NCI-H1092 (cell line): ENCODE results near the gene ATAD3C.
"Not testable (repeated sequence)": the region's sequence is repeated elsewhere in the genome, so short reads cannot be mapped to it uniquely, and the experiment has no call there.

Source experiments
- DNase-seq: peaks from one replicate; lab custom pipeline; 2025; lab: John Stamatoyannopoulos, UW

The ATAD3C gene

GRCh38 chr1:1510912-1511532, 61.5 kb downstream of the ATAD3C start:
- DNase-seq: no peak

GRCh38 chr1:1511533-1512285, 62.2 kb downstream of the ATAD3C start, which contains the start of gene ATAD3A:
TSS of gene ATAD3A (plus strand) at chr1:1512162. CDS start at chr1:1512269, 107 bp downstream.
- peak; percentile 89 for DNase-seq

GRCh38 chr1:1512425-1512824, 62.9 kb downstream of the ATAD3C start:
- DNase-seq: not testable (repeated sequence)

- not testable (repeated sequence) for DNase-seq
Observed at GRCh38 chr1:1513675-1514074, 64.2 kb downstream of the ATAD3C start.

GRCh38 chr1:1514376-1514775, 64.9 kb downstream of the ATAD3C start:
- not testable (repeated sequence) for DNase-seq

DNA sequence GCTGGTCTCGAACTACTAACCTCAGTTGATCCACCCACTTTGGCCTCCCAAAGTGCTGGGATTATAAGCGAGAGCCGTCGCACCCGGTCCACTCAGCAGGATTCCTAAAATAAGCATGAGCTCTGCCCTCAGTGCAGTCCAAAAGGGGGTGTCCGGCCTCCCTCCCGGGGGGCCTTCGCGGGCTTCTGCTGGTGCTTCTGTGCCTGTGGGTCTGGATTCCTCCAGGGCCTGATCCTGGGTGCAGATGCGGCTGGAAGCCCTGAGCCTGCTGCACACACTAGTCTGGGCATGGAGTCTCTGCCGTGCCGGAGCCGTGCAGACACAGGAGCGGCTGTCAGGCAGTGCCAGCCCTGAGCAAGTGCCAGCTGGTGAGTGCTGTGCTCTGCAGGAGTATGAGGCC, 67.4 kb downstream of the ATAD3C start:
- DNase-seq: not testable (repeated sequence)

- DNase-seq: no peak
Observed at GRCh38 chr1:1517973-1518620, 68.6 kb downstream of the ATAD3C start.

- DNase-seq: not testable (repeated sequence)
Observed at GRCh38 chr1:1518621-1519007, 69.1 kb downstream of the ATAD3C start.
